HL-60 (cell line): Measurements from ENCODE around the gene RNF225.
"Not testable (repeated sequence)": the region's sequence is repeated elsewhere in the genome, so short reads cannot be mapped to it uniquely, and the experiment has no call there.

ENCODE experiments used
- DNase-seq, 2 experiments: peaks; one replicate each; pipeline ENCODE4 v3.0.0-alpha.2; 2010 to 2020; ENCODE audit warnings: low read depth in 1 of 2, low spot score in 1 of 2
- H3K27ac ChIP-seq: fragments of 250-450 bp; sonication (Bioruptor Pico); replicated peaks from 2 replicates; pipeline ENCODE4 v1.5.1; 2020; ENCODE audit warnings: mild to moderate bottlenecking, moderate library complexity
- H3K27me3 ChIP-seq: fragments of 250-450 bp; sonication (Bioruptor Pico); 2 replicates; pipeline ENCODE4 v1.5.1; 2021; ENCODE audit warnings: mild to moderate bottlenecking, moderate library complexity; ENCODE audit not compliant: insufficient read depth, poor library complexity, severe bottlenecking
- H3K4me3 ChIP-seq: replicated peaks from 2 replicates; pipeline ENCODE4 v1.5.1; 2011; ENCODE audit warnings: mild to moderate bottlenecking, control low read depth, low read length; ENCODE audit not compliant: insufficient read depth
- GABPA ChIP-seq: IDR thresholded peaks from 2 replicates; pipeline ENCODE4 v1.6.1; 2012; ENCODE audit warnings: low read depth
- POLR2AphosphoS5 ChIP-seq: IDR thresholded peaks from 2 replicates; pipeline ENCODE4 v1.6.1; 2012; ENCODE audit warnings: low read depth
- REST ChIP-seq: IDR thresholded peaks from 2 replicates; pipeline ENCODE4 v1.6.1; 2012; ENCODE audit warnings: low read depth; ENCODE audit not compliant: insufficient replicate concordance
- SPI1 ChIP-seq: IDR thresholded peaks from 2 replicates; pipeline ENCODE4 v1.6.1; 2012; ENCODE audit warnings: low read depth, mild to moderate bottlenecking, borderline replicate concordance
- TF ChIP-seq, protein P1 (sequence below): IDR thresholded peaks from one replicate; pipeline ENCODE4 v1.5.1; 2011; ENCODE audit warnings: low read length, control low read depth, inconsistent platforms; ENCODE audit not compliant: insufficient read depth

The RNF225 gene

GRCh38 chr19:58368561-58369360 is 26.7 kb upstream of the RNF225 start:
- TF ChIP-seq SPI1: no peak
- TF ChIP-seq, protein P1, sequence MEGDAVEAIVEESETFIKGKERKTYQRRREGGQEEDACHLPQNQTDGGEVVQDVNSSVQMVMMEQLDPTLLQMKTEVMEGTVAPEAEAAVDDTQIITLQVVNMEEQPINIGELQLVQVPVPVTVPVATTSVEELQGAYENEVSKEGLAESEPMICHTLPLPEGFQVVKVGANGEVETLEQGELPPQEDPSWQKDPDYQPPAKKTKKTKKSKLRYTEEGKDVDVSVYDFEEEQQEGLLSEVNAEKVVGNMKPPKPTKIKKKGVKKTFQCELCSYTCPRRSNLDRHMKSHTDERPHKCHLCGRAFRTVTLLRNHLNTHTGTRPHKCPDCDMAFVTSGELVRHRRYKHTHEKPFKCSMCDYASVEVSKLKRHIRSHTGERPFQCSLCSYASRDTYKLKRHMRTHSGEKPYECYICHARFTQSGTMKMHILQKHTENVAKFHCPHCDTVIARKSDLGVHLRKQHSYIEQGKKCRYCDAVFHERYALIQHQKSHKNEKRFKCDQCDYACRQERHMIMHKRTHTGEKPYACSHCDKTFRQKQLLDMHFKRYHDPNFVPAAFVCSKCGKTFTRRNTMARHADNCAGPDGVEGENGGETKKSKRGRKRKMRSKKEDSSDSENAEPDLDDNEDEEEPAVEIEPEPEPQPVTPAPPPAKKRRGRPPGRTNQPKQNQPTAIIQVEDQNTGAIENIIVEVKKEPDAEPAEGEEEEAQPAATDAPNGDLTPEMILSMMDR: no peak
- no peak for TF ChIP-seq REST
- no peaks in the 10 kb centered on the region for H3K27me3 ChIP-seq
- DNase-seq: no peak
- no peak overlapping the region for H3K4me3 ChIP-seq
- no peak overlapping the region for H3K27ac ChIP-seq

- TF ChIP-seq, protein P1: no peak
- TF ChIP-seq GABPA: no peak
- no peak for TF ChIP-seq POLR2AphosphoS5
- TF ChIP-seq SPI1: no peak
- TF ChIP-seq REST: no peak
- DNase-seq: peak in 1 of 2 experiments; percentile 18
Measured at GRCh38 chr19:58372311-58373133, 22.9 kb upstream of the RNF225 start.

GRCh38 chr19:58374200-58374599 is 21.3 kb upstream of the RNF225 start:
- H3K27ac ChIP-seq: no peak overlapping the region
- H3K27me3 ChIP-seq: no peaks in the 10 kb centered on the region
- H3K4me3 ChIP-seq: no peak overlapping the region
- TF ChIP-seq GABPA (no peak), SPI1 (no peak), POLR2AphosphoS5 (no peak), REST (no peak)
- TF ChIP-seq, protein P1: no peak
- DNase-seq: no peak

More at GRCh38 chr19:58372311-58373133, 22.9 kb upstream of the RNF225 start:
- Histone ChIP-seq H3K27ac (no peak overlapping the region), H3K4me3 (no peak overlapping the region), H3K27me3 (no peaks in the 10 kb centered on the region)

GRCh38 chr19:58376724-58377123 is 18.7 kb upstream of the RNF225 start:
- H3K27ac ChIP-seq, DNase-seq, H3K4me3 ChIP-seq, H3K27me3 ChIP-seq: not testable (repeated sequence)
